ENCODE measurements around the gene RBM34.

Gene RBM34

DNA sequence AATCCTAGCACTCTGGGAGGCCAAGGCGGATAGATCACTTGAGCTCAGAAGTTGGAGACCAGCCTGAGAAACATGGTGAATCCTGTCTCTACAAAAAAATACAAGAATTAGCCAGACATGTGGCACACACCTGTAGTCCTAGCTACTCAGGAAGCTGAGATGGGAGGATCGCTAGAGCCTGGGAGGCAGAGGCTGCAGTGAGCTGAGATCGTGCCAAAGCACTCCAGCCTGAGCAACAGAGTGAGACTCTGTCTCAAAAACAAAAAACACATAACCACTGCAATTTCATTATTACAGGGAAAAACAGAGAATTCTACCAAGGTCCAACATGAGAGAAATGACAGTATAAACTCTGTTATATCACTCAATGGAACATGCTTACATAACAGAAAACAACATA is 28.0 kb downstream of the RBM34 start:
- Histone ChIP-seq H2AFZ (ENCODE audit: insufficient read depth, low read length, poor library complexity) (no peak overlapping the region), H2BK120ac (ENCODE audit: insufficient read depth, low read length, poor library complexity) (no peak overlapping the region), H3K18ac (ENCODE audit: low read length) (no peak overlapping the region), H3K23ac (ENCODE audit: low read length) (no peak overlapping the region), H3K4me1 (ENCODE audit: control insufficient read depth in 1 of 2, insufficient read depth in 2 of 2, low read length in 2 of 2) (peaks cover 2 to 5% of the 10 kb centered on the region in 2 experiments), H3K79me1 (ENCODE audit: low read length) (peaks cover 5% of the 10 kb centered on the region), H3K36me3 (ENCODE audit: control insufficient read depth in 1 of 2, insufficient read depth in 2 of 2, low read length in 2 of 2) (peaks cover 26 to 43% of the 10 kb centered on the region in 2 experiments), H3K9me3 (ENCODE audit: insufficient read depth, low read depth, low read length) (peaks cover 1% of the 10 kb centered on the region), H3K27ac (ENCODE audit: low read depth, low read length) (no peak overlapping the region), H2AK5ac (ENCODE audit: low read length) (no peak overlapping the region), H3K9ac (ENCODE audit: low read length) (no peak overlapping the region), H4K12ac (ENCODE audit: low read depth, low read length) (no peak overlapping the region), H2BK5ac (ENCODE audit: low read depth, low read length, poor library complexity) (no peak overlapping the region), H2BK12ac (ENCODE audit: low read length) (no peak overlapping the region), H4K8ac (ENCODE audit: low read depth, low read length) (no peak overlapping the region), H3K14ac (ENCODE audit: low read length) (no peak overlapping the region), H3K4ac (ENCODE audit: low read depth, low read length) (no peak overlapping the region), H3K4me3 (ENCODE audit: low read depth, low read length) (no peak overlapping the region), H3K79me2 (ENCODE audit: control insufficient read depth, insufficient read depth, low read length, poor library complexity) (peaks cover 5% of the 10 kb centered on the region), H3K4me2 (ENCODE audit: low read length) (no peak overlapping the region), H4K91ac (ENCODE audit: low read depth, low read length) (no peak overlapping the region), H3K27me3 (ENCODE audit: insufficient read depth, low read length) (no peaks in the 10 kb centered on the region)
- DNase-seq: no peak
- WGBS (ENCODE audit: extremely low coverage, insufficient coverage, insufficient read length): no CpG with 5 or more reads among the region's 3 CpGs

GRCh38 chr1:235131961-235132360 is 29.1 kb downstream of the RBM34 start:
- no peak for DNase-seq
- Histone ChIP-seq H3K79me1 (ENCODE audit: low read length) (peaks cover 5% of the 10 kb centered on the region), H3K18ac (ENCODE audit: low read length) (no peak overlapping the region), H2BK120ac (ENCODE audit: insufficient read depth, low read length, poor library complexity) (no peak overlapping the region), H3K23ac (ENCODE audit: low read length) (no peak overlapping the region), H3K14ac (ENCODE audit: low read length) (no peak overlapping the region), H3K27ac (ENCODE audit: low read depth, low read length) (no peak overlapping the region), H3K4me2 (ENCODE audit: low read length) (no peak overlapping the region), H3K4me1 (ENCODE audit: control insufficient read depth in 1 of 2, insufficient read depth in 2 of 2, low read length in 2 of 2) (peaks cover 2 to 6% of the 10 kb centered on the region in 2 experiments), H4K91ac (ENCODE audit: low read depth, low read length) (no peak overlapping the region), H4K12ac (ENCODE audit: low read depth, low read length) (no peak overlapping the region), H2AFZ (ENCODE audit: insufficient read depth, low read length, poor library complexity) (no peak overlapping the region), H2AK5ac (ENCODE audit: low read length) (no peak overlapping the region), H3K9ac (ENCODE audit: low read length) (no peak overlapping the region), H2BK12ac (ENCODE audit: low read length) (no peak overlapping the region), H4K8ac (ENCODE audit: low read depth, low read length) (no peak overlapping the region), H3K79me2 (ENCODE audit: control insufficient read depth, insufficient read depth, low read length, poor library complexity) (peaks cover 12% of the 10 kb centered on the region), H3K36me3 (ENCODE audit: control insufficient read depth in 1 of 2, insufficient read depth in 2 of 2, low read length in 2 of 2) (peaks cover 21 to 36% of the 10 kb centered on the region in 2 experiments), H3K9me3 (ENCODE audit: insufficient read depth, low read depth, low read length) (peaks cover 1% of the 10 kb centered on the region), H2BK5ac (ENCODE audit: low read depth, low read length, poor library complexity) (no peak overlapping the region), H3K4me3 (ENCODE audit: low read depth, low read length) (no peak overlapping the region), H3K4ac (ENCODE audit: low read depth, low read length) (no peak overlapping the region), H3K27me3 (ENCODE audit: insufficient read depth, low read length) (no peaks in the 10 kb centered on the region)
- WGBS (ENCODE audit: extremely low coverage, insufficient coverage, insufficient read length): no CpG with 5 or more reads among the region's 6 CpGs

GRCh38 chr1:235130766-235131270 is 30.2 kb downstream of the RBM34 start:
- no peaks in the 10 kb centered on the region for H3K27me3 ChIP-seq (ENCODE audit: insufficient read depth, low read length)
- H4K91ac ChIP-seq (ENCODE audit: low read depth, low read length): no peak overlapping the region
- WGBS (ENCODE audit: extremely low coverage, insufficient coverage, insufficient read length): no CpG with 5 or more reads among the region's 7 CpGs

GRCh38 chr1:235129774-235130570 is 31.1 kb downstream of the RBM34 start:
- no peak overlapping the region for H2BK12ac ChIP-seq (ENCODE audit: low read length)
- WGBS (ENCODE audit: extremely low coverage, insufficient coverage, insufficient read length): no CpG with 5 or more reads among the region's 4 CpGs

More at GRCh38 chr1:235130766-235131270, 30.2 kb downstream of the RBM34 start:
- H3K4me3 ChIP-seq (ENCODE audit: low read depth, low read length): no peak overlapping the region
- no peak overlapping the region for H2BK120ac ChIP-seq (ENCODE audit: insufficient read depth, low read length, poor library complexity)
- H3K4me2 ChIP-seq (ENCODE audit: low read length): no peak overlapping the region
- H2BK5ac ChIP-seq (ENCODE audit: low read depth, low read length, poor library complexity): no peak overlapping the region
- H3K23ac ChIP-seq (ENCODE audit: low read length): no peak overlapping the region
- peaks cover 1% of the 10 kb centered on the region for H3K9me3 ChIP-seq (ENCODE audit: insufficient read depth, low read depth, low read length)
- H4K8ac ChIP-seq (ENCODE audit: low read depth, low read length): no peak overlapping the region
- peaks cover 17% of the 10 kb centered on the region for H3K79me2 ChIP-seq (ENCODE audit: control insufficient read depth, insufficient read depth, low read length, poor library complexity)
- no peak overlapping the region for H2AFZ ChIP-seq (ENCODE audit: insufficient read depth, low read length, poor library complexity)
- no peak overlapping the region for H2AK5ac ChIP-seq (ENCODE audit: low read length)
- H3K27ac ChIP-seq (ENCODE audit: low read depth, low read length): no peak overlapping the region
- peaks cover 25 to 29% of the 10 kb centered on the region in 2 experiments for H3K36me3 ChIP-seq (ENCODE audit: control insufficient read depth in 1 of 2, insufficient read depth in 2 of 2, low read length in 2 of 2)
- H3K4ac ChIP-seq (ENCODE audit: low read depth, low read length): no peak overlapping the region
- H3K9ac ChIP-seq (ENCODE audit: low read length): no peak overlapping the region
- DNase-seq: no peak
- peaks cover 2 to 7% of the 10 kb centered on the region in 2 experiments for H3K4me1 ChIP-seq (ENCODE audit: control insufficient read depth in 1 of 2, insufficient read depth in 2 of 2, low read length in 2 of 2)
- no peak overlapping the region for H4K12ac ChIP-seq (ENCODE audit: low read depth, low read length)
- H2BK12ac ChIP-seq (ENCODE audit: low read length): no peak overlapping the region
- no peak overlapping the region for H3K14ac ChIP-seq (ENCODE audit: low read length)
- H3K79me1 ChIP-seq (ENCODE audit: low read length): peaks cover 5% of the 10 kb centered on the region
- no peak overlapping the region for H3K18ac ChIP-seq (ENCODE audit: low read length)

More at GRCh38 chr1:235129774-235130570, 31.1 kb downstream of the RBM34 start:
- no peak overlapping the region for H3K4me2 ChIP-seq (ENCODE audit: low read length)
- H2AFZ ChIP-seq (ENCODE audit: insufficient read depth, low read length, poor library complexity): no peak overlapping the region
- no peak overlapping the region for H4K12ac ChIP-seq (ENCODE audit: low read depth, low read length)
- H2BK120ac ChIP-seq (ENCODE audit: insufficient read depth, low read length, poor library complexity): no peak overlapping the region
- no peaks in the 10 kb centered on the region for H3K27me3 ChIP-seq (ENCODE audit: insufficient read depth, low read length)
- H3K4ac ChIP-seq (ENCODE audit: low read depth, low read length): no peak overlapping the region
- H3K18ac ChIP-seq (ENCODE audit: low read length): no peak overlapping the region
- H3K4me1 ChIP-seq (ENCODE audit: control insufficient read depth in 1 of 2, insufficient read depth in 2 of 2, low read length in 2 of 2): peaks cover 2 to 7% of the 10 kb centered on the region in 2 experiments
- no peak overlapping the region for H4K91ac ChIP-seq (ENCODE audit: low read depth, low read length)
- no peak overlapping the region for H2BK5ac ChIP-seq (ENCODE audit: low read depth, low read length, poor library complexity)
- peaks cover 20% of the 10 kb centered on the region for H3K79me2 ChIP-seq (ENCODE audit: control insufficient read depth, insufficient read depth, low read length, poor library complexity)
- no peak overlapping the region for H3K23ac ChIP-seq (ENCODE audit: low read length)
- no peak overlapping the region for H2AK5ac ChIP-seq (ENCODE audit: low read length)
- no peak overlapping the region for H3K4me3 ChIP-seq (ENCODE audit: low read depth, low read length)
- H4K8ac ChIP-seq (ENCODE audit: low read depth, low read length): no peak overlapping the region
- DNase-seq: no peak
- H3K27ac ChIP-seq (ENCODE audit: low read depth, low read length): no peak overlapping the region
- no peak overlapping the region for H3K9ac ChIP-seq (ENCODE audit: low read length)
- peaks cover 5% of the 10 kb centered on the region for H3K79me1 ChIP-seq (ENCODE audit: low read length)
- H3K36me3 ChIP-seq (ENCODE audit: control insufficient read depth in 1 of 2, insufficient read depth in 2 of 2, low read length in 2 of 2): peaks cover 22 to 23% of the 10 kb centered on the region in 2 experiments
- peaks cover 1% of the 10 kb centered on the region for H3K9me3 ChIP-seq (ENCODE audit: insufficient read depth, low read depth, low read length)
- no peak overlapping the region for H3K14ac ChIP-seq (ENCODE audit: low read length)
